CD4-positive, alpha-beta T cell treated with Interferon alpha-2 for 1 hour (primary cell): Measurements from ENCODE around the gene CHAD.
"Not testable (repeated sequence)": the region's sequence is repeated elsewhere in the genome, so short reads cannot be mapped to it uniquely, and the experiment has no call there.

Experiments
- DNase-seq, 2 donors: peaks; one replicate each; pipeline ENCODE4 v3.0.0-alpha.2; 2020 to 2022

CHAD gene

GRCh38 chr17:50492214-50492613 is 23.5 kb upstream of the CHAD start:
- no peak for DNase-seq

GRCh38 chr17:50491505-50491904 is 22.8 kb upstream of the CHAD start:
- DNase-seq: no peak

GRCh38 chr17:50488880-50489279 is 20.2 kb upstream of the CHAD start:
- DNase-seq: no peak

GRCh38 chr17:50487213-50488096 is 18.8 kb upstream of the CHAD start:
- no peak for DNase-seq

DNA sequence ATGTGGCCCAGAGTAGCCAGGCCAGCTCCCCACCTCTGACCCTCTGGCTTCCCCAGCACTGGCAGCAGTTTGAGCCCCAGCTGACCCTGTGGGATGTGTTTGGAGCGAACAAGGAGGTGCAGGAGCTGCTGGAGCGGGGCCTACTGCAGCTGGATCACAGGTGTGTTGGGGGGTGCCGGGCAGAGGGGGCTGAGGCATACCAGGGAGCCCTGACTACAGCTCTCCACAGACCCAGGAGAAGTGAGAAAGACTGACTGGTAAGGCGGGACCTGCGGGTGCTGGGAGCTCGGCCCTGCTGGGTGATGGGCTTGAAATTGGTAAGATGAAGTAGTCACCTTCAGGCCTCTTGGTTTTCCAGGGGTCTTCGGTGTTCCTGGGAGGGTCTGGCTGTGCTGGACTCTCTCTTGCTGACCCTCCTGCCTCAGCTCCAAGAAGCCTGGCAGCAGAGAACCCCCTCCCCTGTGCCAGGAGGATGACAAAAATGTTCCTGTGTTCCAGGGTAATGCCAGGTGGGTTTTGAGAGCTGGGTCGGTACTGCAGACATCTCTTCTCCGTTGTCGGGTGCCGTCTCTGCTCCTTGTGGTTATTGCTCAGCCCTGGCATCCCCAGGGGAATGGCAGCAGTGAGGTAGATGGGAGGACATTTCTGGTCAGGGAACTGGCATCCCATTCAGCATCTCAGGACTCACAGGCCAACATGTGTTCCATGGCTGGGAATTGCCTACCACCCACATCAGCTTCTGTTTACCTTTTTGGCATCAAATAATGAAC is 15.9 kb upstream of the CHAD start:
- no peak for DNase-seq

GRCh38 chr17:50483266-50483665 is 14.6 kb upstream of the CHAD start:
- DNase-seq: no peak

- peak; percentile 76 to 77 for DNase-seq
These were observed 13.8 kb upstream of the CHAD start for GRCh38 chr17:50482516-50482915.

GRCh38 chr17:50482110-50482509 is 13.4 kb upstream of the CHAD start:
- no peak for DNase-seq

DNA sequence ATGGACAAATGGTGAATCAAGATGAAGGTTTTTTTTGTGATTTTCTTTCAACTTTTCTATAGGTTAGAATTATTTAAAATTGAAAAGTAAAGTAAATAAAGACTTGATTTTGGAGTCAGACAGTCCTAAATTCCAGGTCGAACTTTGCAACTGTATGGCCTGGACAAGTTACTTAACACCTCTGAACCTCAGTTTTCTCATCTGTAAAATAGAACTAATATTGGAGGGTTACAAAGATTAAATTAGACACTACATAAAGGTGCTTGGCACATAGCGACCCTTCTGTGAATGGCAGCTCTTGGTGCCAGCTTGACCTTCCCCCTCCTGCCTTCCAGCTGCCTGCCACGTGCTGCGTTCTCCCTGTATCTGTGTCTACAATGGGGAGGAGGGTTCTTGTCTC is 13.0 kb upstream of the CHAD start:
- DNase-seq: no peak

- no peak for DNase-seq
These were observed 12.3 kb upstream of the CHAD start for GRCh38 chr17:50480854-50481490.

DNA sequence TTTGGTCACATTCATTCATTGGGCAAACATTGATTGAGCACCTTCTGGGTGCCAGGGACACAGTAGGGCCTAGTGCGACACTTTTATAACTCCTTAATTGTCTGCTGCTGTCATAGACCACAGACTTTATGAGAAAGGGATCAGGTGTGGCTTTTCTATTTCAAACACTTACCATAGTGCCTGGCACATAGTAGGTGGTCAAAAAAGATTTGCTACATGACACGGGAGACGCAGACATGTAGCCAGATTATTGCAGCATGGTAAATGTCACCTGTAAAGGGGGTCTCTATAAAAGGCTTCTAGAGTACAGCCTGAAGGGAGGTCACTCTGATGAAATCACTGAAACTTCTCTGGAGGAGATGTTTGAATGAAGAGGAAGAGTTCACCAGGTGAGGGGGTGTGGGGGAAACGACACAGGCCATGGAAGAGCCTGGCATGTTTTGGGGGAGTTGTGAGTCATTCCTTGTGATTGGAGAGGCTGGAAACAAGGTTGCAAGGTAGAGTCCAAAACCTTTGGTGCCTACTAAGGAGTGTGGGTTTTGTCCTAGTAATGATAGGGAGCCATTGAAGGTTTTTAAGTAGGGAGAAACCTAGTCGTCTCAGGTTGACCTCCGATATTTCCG is 11.6 kb upstream of the CHAD start:
- no peak for DNase-seq

- peak; percentile 71 to 72 for DNase-seq
These were observed 11.0 kb upstream of the CHAD start for GRCh38 chr17:50479522-50480141.

DNA sequence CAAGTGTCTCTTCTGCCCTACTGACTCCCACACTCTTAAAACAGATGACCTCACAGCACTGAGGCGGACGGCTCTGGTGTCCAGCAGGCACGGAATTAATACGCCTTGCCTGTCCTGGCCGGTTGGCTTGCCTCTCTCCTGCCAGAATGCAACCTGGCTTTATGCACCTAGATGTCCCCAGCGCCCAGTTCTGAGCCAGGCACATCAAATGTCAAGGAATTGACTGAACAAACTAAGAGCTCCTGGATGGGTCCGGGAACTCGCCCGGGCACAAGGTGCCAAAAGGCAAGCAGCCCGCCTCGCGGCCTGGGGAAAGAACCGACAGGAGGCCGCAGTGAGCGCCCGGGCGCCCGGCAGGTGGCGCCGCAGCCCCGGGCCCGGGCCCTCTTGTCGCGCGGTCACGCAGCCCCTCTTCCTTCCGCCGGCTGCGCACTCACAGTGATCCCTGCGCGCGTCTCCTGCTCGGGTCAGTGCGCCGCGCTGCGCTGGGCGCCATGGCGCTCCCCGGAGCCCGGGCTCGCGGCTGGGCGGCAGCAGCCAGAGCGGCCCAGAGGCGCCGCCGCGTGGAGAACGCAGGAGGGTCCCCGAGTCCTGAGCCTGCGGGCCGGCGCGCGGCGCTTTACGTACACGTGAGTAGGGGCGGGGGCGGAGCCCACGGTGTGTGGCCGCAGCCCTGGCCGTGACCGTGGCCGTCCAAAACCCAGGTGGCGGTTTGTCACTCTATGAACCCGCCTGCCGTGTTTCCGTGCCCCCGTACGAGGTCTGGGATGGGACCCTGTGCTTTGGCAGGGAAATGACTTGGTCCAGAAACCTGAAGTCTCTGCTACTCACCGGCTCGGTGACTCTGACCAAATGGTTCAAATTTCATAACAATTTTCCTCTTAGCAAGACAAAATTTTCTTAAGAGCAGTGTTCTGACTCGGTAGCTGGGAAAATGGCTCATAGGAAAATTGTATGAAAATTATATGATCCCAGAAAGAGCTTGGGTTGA is 10.0 kb upstream of the CHAD start, which contains the start of gene RSAD1:
RSAD1 (plus strand) TSS at position 470 of the 991 bp plus-strand sequence; CDS start at position 495, 25 bp downstream.
- DNase-seq: peak; percentile 89 to 90

DNA sequence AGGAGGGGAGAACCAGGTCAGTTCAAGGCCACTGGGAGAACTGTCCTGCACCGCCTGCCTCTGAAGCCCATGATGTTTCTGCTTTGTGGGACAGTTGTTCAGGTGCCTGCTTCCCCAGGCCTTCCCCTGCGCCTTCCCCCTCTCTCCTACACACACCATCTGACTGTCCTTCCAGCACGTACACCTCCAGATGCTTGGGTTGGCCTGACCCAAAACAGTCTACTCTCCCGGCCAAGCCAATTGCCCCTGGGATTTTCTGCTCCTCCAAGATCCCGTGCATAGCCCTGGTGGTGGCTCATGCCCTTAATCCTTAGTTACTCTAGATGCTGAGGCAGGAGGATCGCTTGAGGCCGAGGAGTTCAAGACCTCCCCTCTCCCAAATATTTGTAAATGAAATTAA is 9.3 kb upstream of the CHAD start:
- no peak for DNase-seq

GRCh38 chr17:50476545-50477315 is 8.1 kb upstream of the CHAD start:
- DNase-seq: no peak

DNA sequence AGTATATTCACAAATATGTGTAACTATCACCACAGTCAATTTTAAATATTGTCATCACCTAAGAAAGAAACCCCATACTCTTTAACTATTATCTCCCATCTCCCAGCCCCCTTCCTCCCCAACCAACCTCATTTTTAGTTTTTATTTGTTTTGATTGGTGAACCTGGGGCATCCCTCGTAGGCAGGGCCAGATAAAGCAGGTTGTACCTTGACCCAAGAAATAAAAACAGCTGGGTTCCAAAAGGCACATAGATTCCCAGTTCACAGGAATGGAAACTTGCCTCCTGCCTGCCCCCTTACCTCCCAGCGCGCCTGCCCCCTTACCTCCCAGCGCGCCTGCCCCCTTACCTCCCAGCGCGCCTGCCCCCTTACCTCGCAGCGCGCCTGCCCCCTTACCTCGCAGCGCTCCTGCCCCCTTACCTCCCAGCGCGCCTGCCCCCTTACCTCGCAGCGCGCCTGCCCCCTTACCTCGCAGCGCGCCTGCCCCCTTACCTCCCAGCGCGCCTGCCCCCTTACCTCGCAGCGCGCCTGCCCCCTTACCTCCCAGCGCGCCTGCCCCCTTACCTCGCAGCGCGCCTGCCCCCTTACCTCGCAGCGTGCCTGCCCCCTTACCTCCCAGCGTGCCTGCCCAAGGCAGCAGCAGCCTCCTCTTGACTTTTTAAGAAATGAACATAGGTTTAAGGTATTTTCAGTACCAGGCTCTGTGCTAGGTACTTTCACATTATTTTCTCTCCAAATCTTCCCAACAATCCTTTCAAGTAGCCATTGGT is 7.3 kb upstream of the CHAD start:
- DNase-seq: not testable (repeated sequence)

- no peak for DNase-seq
These were observed 6.7 kb upstream of the CHAD start for GRCh38 chr17:50475362-50475761.

GRCh38 chr17:50474523-50474922 is 5.8 kb upstream of the CHAD start:
- no peak for DNase-seq

DNA sequence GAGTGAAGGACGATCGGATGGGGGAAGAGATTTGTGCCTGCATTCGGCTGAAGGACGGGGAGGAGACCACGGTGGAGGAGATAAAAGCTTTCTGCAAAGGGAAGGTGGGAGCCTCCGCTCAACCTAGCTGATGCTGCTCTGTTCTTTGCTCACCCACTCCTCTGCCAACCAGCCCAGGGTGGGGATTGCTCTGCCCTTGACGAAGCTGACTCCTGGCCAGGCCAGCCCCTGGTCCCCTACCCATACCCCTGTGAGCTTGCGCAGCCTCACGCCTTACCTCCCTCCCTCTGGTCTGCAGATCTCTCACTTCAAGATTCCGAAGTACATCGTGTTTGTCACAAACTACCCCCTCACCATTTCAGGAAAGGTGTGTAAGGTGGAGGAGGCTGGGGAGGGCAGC is 5.2 kb upstream of the CHAD start:
- no peak for DNase-seq

- not testable (repeated sequence) for DNase-seq
These were observed 4.1 kb upstream of the CHAD start for GRCh38 chr17:50472761-50473161.
